PC-9 (cell line): ENCODE results near the gene HAPLN2. TPM values are rescaled to one million over a fixed set of nuclear protein-coding genes. Genes with fewer than 3 reads are reported as not detected.

Source experiments
- BruUV-seq: library from RNA; stranded (reverse); fragments of 400-500 nt; replicated peaks from 2 replicates; lab custom pipeline; 2021; lab: Mats Ljungman, UMichigan
- CTCF ChIA-PET: fragments of 300-600 bp; sonication (Branson Sonifier 250); formaldehyde crosslinking; loops from one replicate; lab custom pipeline; 2022; ENCODE audit warnings: antibody characterized with exemption; lab: Charles Lee
- POLR2A ChIA-PET: fragments of 300-600 bp; sonication (Branson Sonifier 250); formaldehyde crosslinking; loops from one replicate; lab custom pipeline; 2022; ENCODE audit warnings: antibody characterized with exemption; ENCODE audit not compliant: unreplicated experiment; lab: Charles Lee
- DNase-seq, 2 experiments: peaks; one replicate each; pipeline versions ENCODE4 v3.0.0 to v3.0.0-alpha.2; 2015 to 2022; ENCODE audit warnings: mixed read lengths in 1 of 2
- H2AFZ ChIP-seq: fragments of 200-600 bp; sonication (generic); 2 replicates; pipeline ENCODE4 v1.8.1; 2017; ENCODE audit warnings: antibody characterized with exemption
- H3F3A ChIP-seq: fragments of 200-600 bp; sonication (generic); 2 replicates; pipeline ENCODE4 v1.8.1; 2017; ENCODE audit warnings: antibody characterized with exemption, mild to moderate bottlenecking, low read depth; ENCODE audit not compliant: insufficient read depth
- H3K27ac ChIP-seq: fragments of 200-600 bp; sonication (generic); 2 replicates; pipeline ENCODE4 v1.6.1; 2016; ENCODE audit warnings: mixed run types
- H3K27me3 ChIP-seq: fragments of 200-600 bp; sonication (generic); 2 replicates; pipeline ENCODE4 v1.6.1; 2016; ENCODE audit warnings: low read depth, mixed run types; ENCODE audit not compliant: insufficient read depth
- H3K36me3 ChIP-seq: fragments of 200-600 bp; sonication (generic); 2 replicates; pipeline ENCODE4 v1.6.1; 2016; ENCODE audit warnings: low read depth, mixed run types
- H3K4me1 ChIP-seq: fragments of 200-600 bp; sonication (generic); replicated peaks from 2 replicates; pipeline ENCODE4 v1.6.1; 2016; ENCODE audit warnings: mixed run types; ENCODE audit not compliant: insufficient read depth
- H3K4me2 ChIP-seq: fragments of 200-600 bp; sonication (generic); 2 replicates; pipeline ENCODE4 v1.6.1; 2017; ENCODE audit warnings: mixed run types
- H3K4me3 ChIP-seq: fragments of 200-600 bp; sonication (generic); 2 replicates; pipeline ENCODE4 v1.6.1; 2016; ENCODE audit warnings: mixed run types
- H3K79me2 ChIP-seq: fragments of 200-600 bp; sonication (generic); 2 replicates; pipeline ENCODE4 v1.6.1; 2017; ENCODE audit warnings: low read depth, mixed run types
- H3K9me2 ChIP-seq: fragments of 200-600 bp; sonication (generic); 2 replicates; pipeline ENCODE4 v1.8.1; 2017; ENCODE audit warnings: mild to moderate bottlenecking; ENCODE audit not compliant: insufficient read depth
- H3K9me3 ChIP-seq: fragments of 200-600 bp; sonication (generic); 2 replicates; pipeline ENCODE4 v1.8.1; 2016; ENCODE audit warnings: low read depth; ENCODE audit not compliant: insufficient read depth
- H4K20me1 ChIP-seq: fragments of 200-600 bp; sonication (generic); 2 replicates; pipeline ENCODE4 v1.8.1; 2017; ENCODE audit not compliant: insufficient read depth
- EZH2 ChIP-seq: fragments of 200-600 bp; sonication (generic); IDR thresholded peaks from 2 replicates; pipeline ENCODE4 v1.8.0; 2017; ENCODE audit warnings: antibody characterized with exemption, low read depth
- intact Hi-C: fragments of 100-400 bp; cut with micrococcal nuclease; formaldehyde crosslinking; loops from one replicate; pipeline ENCODE4 v1.10.0; 2022; ENCODE audit not compliant: unreplicated experiment
- total RNA-seq: library from RNA; stranded (reverse); gene quantifications from 2 replicates; pipeline ENCODE4 v1.2.3, GENCODE V29; 2021
- TF ChIP-seq, protein P1 (sequence below): fragments of 200-600 bp; sonication (generic); conservative IDR thresholded peaks from 2 replicates; pipeline ENCODE4 v1.6.1; 2017; ENCODE audit warnings: mixed run types, antibody characterized with exemption, mild to moderate bottlenecking, moderate library complexity

The HAPLN2 gene
- total RNA-seq, 1 experiment from 2014 or later, result not detected

DNA sequence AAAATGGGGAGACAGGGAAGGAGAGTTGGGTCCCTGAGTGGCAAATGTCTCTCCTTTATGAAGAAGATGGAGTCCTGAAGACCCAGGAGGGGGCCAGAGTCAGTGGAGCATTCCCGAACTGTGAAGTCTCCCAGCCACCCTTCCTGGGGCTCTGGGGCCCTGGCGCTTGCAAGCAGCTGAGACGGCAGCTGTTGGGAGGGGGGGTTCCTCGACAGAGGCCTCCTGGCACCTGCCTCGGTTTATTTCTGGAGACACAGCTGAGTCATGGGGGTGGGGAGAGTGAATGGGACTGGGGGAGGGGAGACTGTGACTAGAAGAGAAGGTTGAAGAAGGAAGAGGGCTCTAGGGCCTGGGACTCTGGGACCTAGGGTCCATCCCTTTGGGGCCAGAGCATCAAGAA, 44.0 kb downstream of the HAPLN2 start:
- no peak for DNase-seq
- H3K4me2 ChIP-seq, result no peak overlapping the region
- peaks cover 17% of the 10 kb centered on the region for H4K20me1 ChIP-seq
- H3K9me2 ChIP-seq, result no peaks in the 10 kb centered on the region
- no peak overlapping the region for H3K27ac ChIP-seq
- no peaks in the 10 kb centered on the region for H3K27me3 ChIP-seq
- no peaks in the 10 kb centered on the region for H3K9me3 ChIP-seq
- CTCF ChIA-PET, result interaction anchor here (0.6 kb wide), 2 partner anchors 396 to 473 kb away, joined by 7 to 13 read pairs; no protein-coding TSS in a partner anchor
- H3K4me1 ChIP-seq, result peaks cover 32% of the 10 kb centered on the region
- no peak for TF ChIP-seq EZH2
- TF ChIP-seq, protein P1, sequence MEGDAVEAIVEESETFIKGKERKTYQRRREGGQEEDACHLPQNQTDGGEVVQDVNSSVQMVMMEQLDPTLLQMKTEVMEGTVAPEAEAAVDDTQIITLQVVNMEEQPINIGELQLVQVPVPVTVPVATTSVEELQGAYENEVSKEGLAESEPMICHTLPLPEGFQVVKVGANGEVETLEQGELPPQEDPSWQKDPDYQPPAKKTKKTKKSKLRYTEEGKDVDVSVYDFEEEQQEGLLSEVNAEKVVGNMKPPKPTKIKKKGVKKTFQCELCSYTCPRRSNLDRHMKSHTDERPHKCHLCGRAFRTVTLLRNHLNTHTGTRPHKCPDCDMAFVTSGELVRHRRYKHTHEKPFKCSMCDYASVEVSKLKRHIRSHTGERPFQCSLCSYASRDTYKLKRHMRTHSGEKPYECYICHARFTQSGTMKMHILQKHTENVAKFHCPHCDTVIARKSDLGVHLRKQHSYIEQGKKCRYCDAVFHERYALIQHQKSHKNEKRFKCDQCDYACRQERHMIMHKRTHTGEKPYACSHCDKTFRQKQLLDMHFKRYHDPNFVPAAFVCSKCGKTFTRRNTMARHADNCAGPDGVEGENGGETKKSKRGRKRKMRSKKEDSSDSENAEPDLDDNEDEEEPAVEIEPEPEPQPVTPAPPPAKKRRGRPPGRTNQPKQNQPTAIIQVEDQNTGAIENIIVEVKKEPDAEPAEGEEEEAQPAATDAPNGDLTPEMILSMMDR, result no peak
- POLR2A ChIA-PET, result interaction anchor here (0.9 kb wide), 1 partner anchor 40 kb away, joined by 3 read pairs; no protein-coding TSS in a partner anchor
- no peak overlapping the region for H3K4me3 ChIP-seq
- H2AFZ ChIP-seq, result no peak overlapping the region
- no TSS peak for BruUV-seq
- peaks cover 35% of the 10 kb centered on the region; the same call in 1 of the 2 replicates for H3F3A ChIP-seq
- peaks cover 27% of the 10 kb centered on the region for H3K79me2 ChIP-seq
- H3K36me3 ChIP-seq, result peaks cover 12% of the 10 kb centered on the region
- intact Hi-C loops, result no loop called here

GRCh38 chr1:156664046-156664766, 45.0 kb downstream of the HAPLN2 start:
- no peak overlapping the region for H3K4me3 ChIP-seq
- TF ChIP-seq, protein P1, result no peak
- TF ChIP-seq EZH2, result no peak
- H3K4me1 ChIP-seq, result peaks cover 29% of the 10 kb centered on the region

DNA sequence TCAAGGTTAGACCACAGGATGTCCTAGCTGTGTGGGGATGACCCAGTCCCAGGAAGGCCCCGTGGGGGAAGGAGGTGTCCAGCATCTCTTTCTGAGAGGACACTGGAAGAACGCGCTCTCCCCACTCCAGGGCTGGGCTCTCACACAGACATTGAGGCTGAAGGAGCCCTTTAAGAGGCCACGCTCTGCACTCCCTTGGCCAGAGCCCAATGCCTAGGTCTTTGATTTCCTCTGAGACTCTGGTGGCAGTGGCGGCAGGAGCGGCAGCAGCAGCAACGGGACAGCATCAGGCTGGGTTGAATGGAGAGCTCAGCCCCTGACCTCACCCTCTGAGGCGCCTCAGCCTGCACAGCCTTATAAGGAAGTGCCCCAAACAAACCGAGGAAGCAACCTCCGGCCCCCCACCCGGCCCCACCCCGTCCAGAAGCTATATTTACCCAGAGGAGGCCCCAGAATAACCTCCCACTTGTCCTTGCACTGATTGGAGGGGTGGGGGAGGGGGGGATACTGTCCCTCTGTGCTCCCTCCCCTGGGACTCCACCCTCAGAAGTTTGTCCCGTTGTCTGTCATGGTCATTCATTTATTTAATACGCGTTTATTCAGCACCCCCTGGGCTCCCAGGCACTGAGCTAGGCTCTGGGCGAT, 45.7 kb downstream of the HAPLN2 start:
- ChIA-PET POLR2A (interaction anchor here (0.6 kb wide), 1 partner anchor 44 kb away, joined by 4 read pairs; no protein-coding TSS in a partner anchor), CTCF (interaction anchor here (0.5 to 0.6 kb wide), 6 partner anchors 12 to 1346 kb away, joined by 3 to 16 read pairs (median 4); partner anchors contain the start of gene NES)
- no peak for DNase-seq
- Histone ChIP-seq H3K27ac (no peak overlapping the region), H3K9me2 (no peaks in the 10 kb centered on the region), H3K27me3 (no peaks in the 10 kb centered on the region), H4K20me1 (no peaks in the 10 kb centered on the region), H3K36me3 (no peaks in the 10 kb centered on the region), H3K9me3 (no peaks in the 10 kb centered on the region), H2AFZ (no peak overlapping the region), H3K4me1 (peaks cover 22% of the 10 kb centered on the region), H3K79me2 (peaks cover 10% of the 10 kb centered on the region), H3K4me3 (no peak overlapping the region), H3F3A (peaks cover 28% of the 10 kb centered on the region; the same call in 1 of the 2 replicates), H3K4me2 (no peak overlapping the region)
- TF ChIP-seq, protein P1, result no peak
- TF ChIP-seq EZH2, result no peak
- intact Hi-C loops, result no loop called here
- no TSS peak for BruUV-seq

More at GRCh38 chr1:156664046-156664766, 45.0 kb downstream of the HAPLN2 start:
- ChIA-PET POLR2A (no interaction called here), CTCF (interaction anchor here (0.6 kb wide), 2 partner anchors 424 to 473 kb away, joined by 3 to 4 read pairs; no protein-coding TSS in a partner anchor)
- intact Hi-C loops, result no loop called here
- Histone ChIP-seq H3K36me3 (peaks cover 3% of the 10 kb centered on the region; the same call in 1 of the 2 replicates), H3F3A (peaks cover 34% of the 10 kb centered on the region; the same call in 1 of the 2 replicates), H3K4me2 (no peak overlapping the region), H4K20me1 (peaks cover 7% of the 10 kb centered on the region), H3K79me2 (peaks cover 17% of the 10 kb centered on the region), H3K27me3 (no peaks in the 10 kb centered on the region), H3K9me2 (no peaks in the 10 kb centered on the region), H3K9me3 (no peaks in the 10 kb centered on the region), H2AFZ (no peak overlapping the region), H3K27ac (no peak overlapping the region)
- no TSS peak for BruUV-seq
- DNase-seq, result no peak
